Measurements from ENCODE around the gene FGR.

The FGR gene

GRCh38 chr1:27600498-27601175 lies 34.3 kb downstream of the FGR start:
- no peak for DNase-seq (ENCODE audit: low spot score)

DNA sequence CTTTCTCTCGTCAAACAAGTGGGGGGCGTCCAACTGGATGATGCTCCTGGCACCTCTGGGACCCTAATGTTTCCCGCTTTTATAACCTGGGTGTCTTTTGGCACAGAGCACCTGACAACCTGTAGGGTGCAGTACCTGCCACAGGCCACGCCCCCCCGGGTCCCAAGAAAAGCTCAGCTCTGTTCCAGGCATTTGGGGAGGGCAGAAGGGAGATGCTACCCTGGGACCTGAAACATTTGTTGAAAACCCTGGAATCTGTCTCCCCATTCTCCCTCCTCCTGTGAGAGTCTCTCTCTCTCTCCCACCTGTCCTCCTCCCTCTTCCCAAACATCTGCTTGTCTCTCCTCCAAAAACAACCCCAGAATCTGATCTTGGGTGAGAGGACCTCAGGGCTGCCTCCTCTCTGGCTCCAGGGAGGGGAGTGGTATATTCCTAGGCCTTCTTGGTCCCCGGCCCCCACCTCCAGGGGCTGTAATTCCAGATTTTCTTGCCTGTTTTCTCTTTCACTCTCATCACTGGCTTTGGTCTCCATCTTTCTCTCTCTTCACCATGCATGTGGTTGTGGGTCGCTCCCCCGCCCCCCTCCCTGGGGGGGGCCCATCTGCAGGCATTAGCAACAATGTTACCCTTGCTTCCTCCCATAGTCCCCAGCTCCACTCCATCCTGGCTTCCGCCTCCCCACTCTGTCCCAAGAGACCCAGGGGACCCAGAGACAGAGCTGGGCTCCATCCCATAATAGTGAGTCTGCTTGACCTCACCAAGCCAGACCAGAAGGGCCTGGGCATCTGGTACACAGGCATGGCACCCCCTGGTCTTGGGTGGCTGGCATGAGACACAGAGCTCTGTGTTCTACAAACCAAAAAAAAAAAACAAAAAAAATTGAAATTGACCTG lies 35.1 kb downstream of the FGR start:
- DNase-seq (ENCODE audit: low spot score) = no peak

DNA sequence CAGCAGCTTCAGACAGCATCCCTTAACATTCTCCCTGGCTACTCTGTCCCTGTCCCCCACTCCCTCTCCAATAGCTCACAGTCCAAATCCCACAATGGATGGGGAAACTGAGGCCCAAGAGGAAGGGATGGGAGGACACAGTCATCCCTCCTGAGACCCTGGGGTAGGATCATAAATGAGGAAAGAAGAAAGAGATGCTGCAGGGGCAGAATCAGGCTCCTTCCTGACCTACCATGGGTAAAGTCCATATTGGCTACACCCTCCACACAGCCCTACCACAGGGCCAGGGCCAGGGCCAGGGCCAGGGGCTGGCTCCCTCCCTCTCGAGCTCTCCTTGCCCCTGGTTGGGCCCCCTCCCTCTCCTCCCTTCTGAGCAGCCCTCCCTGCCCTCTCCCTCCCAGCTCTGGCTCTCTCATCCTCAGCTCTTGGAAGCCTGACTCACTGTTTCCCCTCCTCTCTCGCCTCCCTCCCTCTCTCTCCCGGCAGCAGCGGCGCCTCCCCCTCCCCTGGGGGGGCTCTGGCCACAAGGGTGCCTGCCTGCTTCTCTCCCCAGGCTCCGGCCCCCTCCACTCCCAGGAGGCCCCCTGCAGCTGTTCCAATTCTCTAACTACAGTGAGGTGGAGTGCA lies 36.0 kb downstream of the FGR start:
- DNase-seq (ENCODE audit: low spot score) = no peak

GRCh38 chr1:27598295-27598687 lies 36.7 kb downstream of the FGR start:
- DNase-seq (ENCODE audit: low spot score) = no peak

DNA sequence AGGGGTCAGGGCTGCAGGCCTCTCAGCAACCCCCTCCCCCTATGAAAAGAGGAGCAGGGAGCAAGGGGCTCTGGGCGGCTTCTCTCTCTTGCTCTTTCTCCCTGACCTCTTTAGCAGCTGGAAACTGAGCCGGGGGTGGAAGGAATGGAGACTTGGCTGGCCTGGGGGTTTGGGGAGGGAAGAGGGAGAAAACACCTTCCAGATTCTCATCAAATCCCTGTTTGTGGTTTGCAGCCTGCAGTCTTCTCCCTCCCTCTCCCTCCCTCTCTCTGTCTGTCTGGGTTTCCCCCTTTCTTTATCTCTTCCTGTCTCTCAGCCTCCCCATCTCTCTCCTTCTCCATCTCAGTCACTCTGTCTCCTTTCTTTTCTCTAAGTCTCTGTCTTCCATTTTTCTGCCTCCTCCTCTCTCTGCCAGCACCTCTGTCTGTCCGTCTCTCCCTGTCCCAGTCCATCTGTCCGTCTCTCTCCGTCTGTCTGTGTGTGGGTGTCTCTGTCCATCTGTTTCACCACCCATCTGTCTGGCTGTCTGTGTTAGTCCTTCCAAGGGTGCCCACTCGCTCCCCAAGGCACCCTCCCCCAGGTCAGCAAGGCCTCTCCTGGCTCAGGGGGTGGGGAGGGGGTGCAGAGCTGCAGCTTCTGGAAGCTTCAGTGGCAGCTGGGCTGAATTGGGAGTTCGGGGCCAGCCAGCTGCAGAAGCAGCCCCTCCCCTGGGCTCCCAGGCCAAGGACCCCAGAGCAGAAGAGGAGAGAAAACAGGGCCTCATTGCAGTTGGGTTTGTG lies 37.3 kb downstream of the FGR start:
- DNase-seq (ENCODE audit: low spot score) = no peak

DNA sequence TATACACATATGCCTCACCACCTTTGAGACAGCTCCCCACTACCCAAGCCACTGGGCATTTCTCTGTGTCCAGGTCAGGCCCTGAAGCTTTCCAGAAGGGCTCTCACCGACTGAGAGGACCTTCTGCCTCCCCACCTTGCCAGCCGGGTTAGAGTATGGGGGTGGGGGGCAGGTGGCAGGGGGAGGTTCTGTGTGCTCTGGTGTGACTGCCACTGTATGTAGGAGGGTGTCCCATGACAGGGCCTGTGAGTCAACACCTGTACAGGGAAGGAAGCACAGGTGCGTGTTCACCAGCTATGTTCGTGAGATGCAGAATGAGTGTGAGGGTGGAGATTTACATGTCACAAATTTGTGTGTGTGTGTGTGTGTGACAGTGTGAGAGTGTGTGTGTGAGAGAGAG lies 38.0 kb downstream of the FGR start:
- no peak for DNase-seq (ENCODE audit: low spot score)

DNA sequence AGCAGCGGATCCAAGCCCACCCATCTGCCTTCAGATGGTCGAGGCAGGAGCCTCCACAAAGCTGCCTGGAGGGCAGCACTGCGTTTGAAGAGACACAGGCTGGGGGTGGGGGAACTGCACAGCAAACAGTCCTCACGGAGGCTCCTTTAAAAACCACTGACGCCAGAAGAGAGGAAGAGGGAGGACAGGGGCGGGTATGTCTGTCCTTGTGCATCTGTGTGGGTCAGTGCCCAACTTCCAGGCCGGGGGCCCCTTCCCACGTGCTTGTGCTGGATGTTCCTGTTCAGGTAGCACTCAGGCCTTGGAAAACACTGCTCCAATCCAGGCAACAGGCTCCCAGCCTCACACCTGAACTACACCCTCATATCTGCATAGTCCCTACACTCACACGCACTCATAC lies 38.7 kb downstream of the FGR start:
- DNase-seq (ENCODE audit: low spot score) = no peak

DNA sequence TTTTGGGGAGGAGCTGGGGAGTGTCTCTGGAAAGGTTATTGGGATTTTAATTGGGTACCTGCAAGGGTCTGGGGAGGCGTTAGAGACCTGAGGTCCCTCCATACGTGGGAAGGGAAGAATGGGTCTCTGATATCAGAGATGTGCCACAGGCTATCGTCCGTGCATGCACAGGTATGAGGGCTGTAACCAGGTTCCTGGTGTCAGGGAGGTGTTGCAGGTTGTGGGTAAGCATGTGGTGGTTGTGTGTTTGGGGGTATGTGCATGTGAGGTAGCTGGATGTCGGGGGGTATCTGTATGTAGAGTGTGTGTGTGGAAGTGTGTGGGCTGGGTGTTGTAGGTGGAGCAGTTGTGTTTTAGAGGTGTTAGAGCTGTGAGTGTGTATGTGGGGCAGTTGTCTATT lies 39.4 kb downstream of the FGR start:
- DNase-seq (ENCODE audit: low spot score) = no peak

DNA sequence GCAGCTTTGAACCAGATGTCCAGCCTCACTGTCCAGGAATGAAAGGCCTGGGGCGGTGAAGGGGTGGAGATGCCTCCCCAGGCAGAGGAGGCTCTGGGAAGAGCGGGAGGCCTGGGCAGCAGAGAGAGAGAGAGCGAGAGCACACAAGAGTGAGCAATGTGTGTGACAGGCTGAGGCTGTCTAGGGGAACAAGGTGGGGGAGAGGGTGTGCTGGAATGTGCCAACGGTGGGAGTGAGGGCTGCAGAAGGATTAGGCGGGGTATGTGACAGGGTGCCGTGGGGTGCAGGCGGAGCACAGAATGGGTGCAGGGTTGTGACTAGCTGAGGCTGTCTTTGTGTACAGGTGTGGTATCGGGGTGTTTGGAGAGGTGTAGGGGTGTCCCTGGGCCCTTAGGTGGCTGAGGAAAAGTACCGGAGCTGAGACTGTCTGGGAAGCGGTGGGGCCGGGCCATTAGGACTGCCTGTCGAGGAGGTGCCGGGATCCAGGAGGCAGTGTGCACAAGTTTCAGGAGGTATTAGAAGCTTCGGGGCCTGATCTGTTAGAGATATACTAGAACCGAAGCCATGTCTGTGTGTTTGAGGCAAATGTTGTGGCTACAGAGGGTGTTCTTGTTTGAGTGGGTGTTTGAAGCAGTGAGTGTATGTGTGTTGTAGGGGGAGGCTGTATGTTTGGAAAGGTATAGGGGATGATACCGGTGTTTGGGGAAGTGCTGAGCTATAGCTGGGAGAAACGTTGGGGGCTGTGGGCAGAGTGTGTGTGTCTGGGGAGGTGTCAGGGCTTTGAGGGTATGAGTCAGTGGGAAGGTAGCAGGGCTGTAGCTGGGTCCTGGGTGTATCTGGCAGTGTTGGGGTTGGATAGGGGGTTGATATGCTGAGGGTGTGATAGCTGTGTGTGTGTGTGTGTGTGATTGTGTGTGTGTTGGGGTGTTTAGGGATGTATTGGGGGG lies 40.1 kb downstream of the FGR start:
- DNase-seq (ENCODE audit: low spot score) = no peak

DNA sequence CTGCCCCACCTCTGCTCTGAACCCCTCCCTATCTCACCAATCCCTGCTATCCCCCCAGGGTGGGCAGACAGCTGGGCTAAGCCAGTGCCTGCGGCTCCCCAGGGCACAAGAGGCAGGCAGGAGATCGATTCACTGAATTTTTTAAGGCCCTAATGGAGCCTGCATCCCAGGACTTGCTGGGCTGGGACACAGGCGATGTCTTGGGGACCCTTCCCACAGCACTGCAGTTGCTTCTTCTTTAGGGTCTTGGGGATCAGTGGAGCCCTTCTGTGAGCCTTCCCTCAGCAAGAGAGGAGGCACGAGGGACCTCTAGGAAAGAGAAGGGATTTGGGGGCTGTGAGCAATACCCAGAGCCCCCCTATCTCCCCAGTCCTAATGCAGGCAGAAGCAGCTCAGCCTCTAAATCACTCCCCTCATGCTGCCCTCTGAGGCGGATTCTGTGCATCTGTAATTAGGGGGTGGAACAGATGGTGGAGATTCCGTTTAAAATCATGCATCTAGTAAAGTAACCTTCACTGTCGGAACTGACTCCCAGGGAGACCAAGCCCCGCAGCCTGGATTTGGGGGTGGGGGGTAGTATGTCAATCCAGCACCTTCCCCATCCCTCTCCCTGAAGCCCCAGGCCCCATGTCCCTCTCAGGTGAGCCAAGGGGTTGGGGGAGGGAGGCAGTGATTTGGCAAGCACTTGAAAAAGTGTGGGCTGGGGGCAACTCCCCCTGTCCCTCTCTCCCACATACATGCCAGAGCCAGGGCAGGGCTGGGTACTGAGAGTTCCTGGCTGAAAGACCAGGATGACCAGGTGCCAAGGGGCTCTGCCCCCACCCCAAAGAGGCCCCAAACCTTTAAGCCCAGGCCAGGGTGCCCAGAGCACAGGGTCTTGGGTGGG lies 41.1 kb downstream of the FGR start:
- DNase-seq (ENCODE audit: low spot score) = no peak

DNA sequence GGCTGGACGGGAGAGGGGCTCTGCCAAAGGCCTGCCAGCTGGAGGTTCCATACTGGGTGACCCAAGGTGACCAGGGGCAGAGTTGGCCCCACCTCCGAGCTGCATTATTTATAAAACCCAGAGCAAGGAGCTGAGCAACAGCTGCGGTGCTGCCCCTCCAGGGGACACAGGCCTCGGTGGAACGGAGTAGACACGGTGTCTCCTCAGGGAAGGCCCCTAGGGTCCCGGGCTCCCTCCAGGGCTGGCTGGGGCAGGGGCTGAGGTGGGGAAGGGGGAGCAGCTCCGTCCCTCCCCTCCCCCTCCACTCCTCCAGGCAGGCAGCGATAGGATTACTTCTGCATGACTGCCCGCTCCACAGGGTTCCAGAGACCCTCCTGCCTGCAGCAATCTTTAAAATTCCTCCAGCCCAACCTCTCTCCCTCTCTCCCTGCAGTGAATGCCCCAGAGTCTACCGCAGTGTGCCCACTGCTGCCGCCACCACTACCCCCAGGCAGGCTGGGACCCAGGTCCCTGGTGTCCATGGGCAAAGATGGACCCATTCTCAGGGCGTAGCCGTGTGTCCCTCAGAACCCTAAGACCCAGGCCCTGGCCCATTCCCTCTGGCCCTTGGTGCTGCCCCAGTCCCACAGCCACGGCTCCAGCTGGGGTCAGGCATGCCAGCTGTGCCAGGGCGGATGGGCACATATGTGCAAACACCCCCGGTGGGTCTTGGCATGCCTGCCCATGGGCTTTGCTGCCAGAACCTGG lies 41.9 kb downstream of the FGR start:
- no peak for DNase-seq (ENCODE audit: low spot score)

DNA sequence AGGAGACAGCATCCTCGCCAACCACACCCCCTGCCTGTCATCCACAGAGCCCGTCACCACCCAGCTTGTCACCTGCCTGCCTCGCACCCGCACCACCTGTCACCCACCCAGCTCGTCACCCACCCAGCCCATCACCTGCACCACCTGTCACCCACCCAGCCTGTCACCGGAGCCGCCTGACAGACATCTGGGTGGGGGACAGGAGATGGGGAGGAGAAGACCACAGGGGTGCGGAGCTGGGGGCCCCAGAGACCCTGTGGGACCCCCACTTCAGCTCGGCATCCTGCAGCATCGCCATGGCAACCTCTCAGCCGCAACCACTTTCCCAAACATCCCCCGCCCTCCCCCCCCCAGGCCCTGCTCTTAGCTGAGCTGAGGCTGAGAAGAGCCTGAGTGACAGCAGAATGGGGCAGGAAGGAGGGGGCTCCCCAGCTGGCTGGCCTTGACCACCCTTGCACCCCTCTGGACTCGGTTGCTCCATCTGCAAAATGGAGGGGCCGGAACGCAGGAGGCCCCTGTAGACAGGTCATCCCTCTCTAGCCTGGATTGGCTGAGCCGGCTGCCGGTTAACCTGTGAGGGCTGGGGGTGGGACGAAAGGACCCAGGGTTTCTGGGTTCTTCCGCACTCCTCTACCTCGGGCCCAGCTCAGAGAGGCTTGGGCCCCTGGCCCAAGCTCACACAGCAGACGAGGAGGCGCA lies 42.6 kb downstream of the FGR start:
- no peak for DNase-seq (ENCODE audit: low spot score)

DNA sequence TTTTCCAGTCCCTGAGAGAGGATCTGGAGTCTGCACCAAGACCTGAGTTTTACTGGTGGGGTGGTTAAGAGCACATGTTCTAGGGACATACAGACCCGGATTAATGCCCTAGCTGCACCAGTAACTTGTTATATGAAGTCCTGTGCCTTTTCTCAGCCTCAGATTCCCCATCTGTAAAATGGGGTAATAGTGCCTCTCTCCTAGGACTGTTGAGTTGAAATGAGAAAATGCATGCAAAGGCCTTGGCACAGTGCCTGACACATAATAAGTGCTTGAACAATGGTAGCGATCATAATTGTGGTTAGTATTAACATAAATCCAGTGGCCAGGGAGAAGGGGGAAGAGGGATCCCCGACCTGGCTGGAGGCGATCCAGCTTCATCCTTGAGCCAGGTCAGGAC lies 43.4 kb downstream of the FGR start:
- no peak for DNase-seq (ENCODE audit: low spot score)

- DNase-seq (ENCODE audit: low spot score) = no peak
Observed at GRCh38 chr1:27590917-27591508, 44.0 kb downstream of the FGR start.

- DNase-seq (ENCODE audit: low spot score) = no peak
Observed at GRCh38 chr1:27589841-27590426, 45.1 kb downstream of the FGR start.

DNA sequence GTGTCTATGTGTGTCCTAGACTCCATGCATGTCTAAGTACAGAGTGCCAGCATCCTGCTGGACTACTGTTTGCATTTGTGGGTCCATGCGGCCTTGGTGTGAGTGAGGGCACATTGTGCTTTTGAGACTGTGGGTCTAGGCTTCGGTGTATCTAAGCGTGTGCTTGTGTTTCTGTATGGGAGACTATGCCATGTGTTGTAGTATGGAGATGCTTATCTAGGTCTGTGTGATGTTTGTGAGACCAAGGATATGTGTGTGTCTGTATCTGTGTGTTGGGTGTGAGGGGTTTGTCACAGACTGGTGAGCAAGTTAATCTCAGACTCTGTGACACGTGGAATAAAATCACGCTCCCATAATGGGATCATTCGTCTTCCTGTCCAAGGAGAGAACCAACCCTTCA lies 45.5 kb downstream of the FGR start:
- DNase-seq (ENCODE audit: low spot score) = no peak

DNA sequence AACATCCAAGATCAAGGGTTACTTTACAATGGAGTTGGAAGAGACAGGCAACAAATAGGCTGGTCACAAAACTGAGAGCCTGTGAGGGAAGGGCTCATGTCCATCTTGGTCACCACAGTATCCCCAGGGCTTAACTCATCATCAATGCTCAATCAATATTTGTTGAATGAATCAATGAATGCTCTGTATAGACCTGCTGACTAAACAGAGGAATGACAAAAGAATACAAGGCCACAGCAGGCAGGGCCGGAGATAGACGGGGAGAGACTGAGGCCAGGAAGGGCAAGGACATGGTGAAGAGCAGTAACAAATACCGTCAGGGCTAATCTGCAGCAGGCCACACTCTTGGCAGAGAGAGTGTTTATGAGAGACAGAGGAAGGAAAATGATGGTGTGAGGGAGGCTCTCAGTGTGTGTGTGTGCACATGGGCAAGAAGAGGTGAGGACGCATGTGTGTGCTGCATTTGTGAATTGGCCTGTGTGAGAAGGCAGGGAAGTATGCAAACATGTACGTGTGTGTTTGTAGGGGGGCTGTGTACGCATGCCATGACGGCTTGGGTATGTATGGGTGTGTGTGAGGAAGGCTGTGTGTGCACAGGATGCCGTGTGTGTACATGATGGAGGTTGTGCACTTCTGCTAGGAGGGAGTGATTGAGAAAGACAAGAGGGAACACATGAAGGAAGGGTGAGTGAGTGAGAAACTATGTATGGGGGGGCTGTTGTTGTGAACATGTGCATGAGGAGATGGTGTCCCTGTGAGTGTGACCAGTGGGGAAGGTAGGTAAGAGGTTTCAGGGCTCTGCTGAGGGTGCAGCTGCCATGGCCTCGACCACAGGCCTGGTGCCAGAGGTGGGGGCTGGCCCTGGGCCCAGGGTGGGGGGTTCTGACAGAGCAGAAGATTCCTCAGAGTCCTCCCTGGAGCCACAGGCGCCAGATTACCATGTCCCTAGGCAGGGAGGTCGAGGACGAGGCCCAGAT lies 46.4 kb downstream of the FGR start:
- no peak for DNase-seq (ENCODE audit: low spot score)

All from putamen (tissue), 1 donor.